Keratinocyte (primary cell): ENCODE results near the gene SMC3. TPM values are rescaled to one million over a fixed set of nuclear protein-coding genes. Genes with fewer than 3 reads are reported as not detected.
A peak's percentile ranks its signal among the peaks of the same experiment; 100 is the strongest.
"Not testable (repeated sequence)": the region's sequence is repeated elsewhere in the genome, so short reads cannot be mapped to it uniquely, and the experiment has no call there.

Source experiments
- DNase-seq: peaks from one replicate; pipeline ENCODE4 v3.0.0-alpha.2; 2011; ENCODE audit warnings: low read depth, missing footprints, low spot score
- FAIRE-seq: peaks from 2 replicates; lab custom pipeline; 2011; peaks lifted over from hg19 to GRCh38; lab: Jason Lieb, UNC
- H2AFZ ChIP-seq: 2 replicates; pipeline ENCODE4 v1.6.0; 2012; ENCODE audit warnings: low read length, control low read depth, inconsistent platforms; ENCODE audit not compliant: control insufficient read depth
- H3K27ac ChIP-seq: 2 replicates; pipeline ENCODE4 v1.5.1; 2011; ENCODE audit warnings: low read length; ENCODE audit not compliant: control insufficient read depth, insufficient read depth
- H3K27me3 ChIP-seq: 3 replicates; pipeline ENCODE4 v1.6.0; 2011; ENCODE audit warnings: low read length; ENCODE audit not compliant: control insufficient read depth, insufficient read depth; ENCODE audit errors: extremely low read depth
- H3K36me3 ChIP-seq, 2 experiments: 2 replicates in 1 of 2; 3 replicates in 1 of 2; pipeline ENCODE4 v1.5.1; 2011; ENCODE audit warnings: low read length in 2 of 2, mild to moderate bottlenecking in 1 of 2; ENCODE audit not compliant: control insufficient read depth in 2 of 2, insufficient read depth in 2 of 2; ENCODE audit errors: extremely low read depth in 1 of 2
- H3K4me1 ChIP-seq: 3 replicates; pipeline ENCODE4 v1.5.1; 2011; ENCODE audit warnings: low read length; ENCODE audit not compliant: control insufficient read depth, insufficient read depth; ENCODE audit errors: extremely low read depth
- H3K4me2 ChIP-seq: 3 replicates; pipeline ENCODE4 v1.6.0; 2011; ENCODE audit warnings: low read depth, low read length; ENCODE audit not compliant: control insufficient read depth, insufficient read depth; ENCODE audit errors: extremely low read depth
- H3K4me3 ChIP-seq, 3 experiments: fragments of 200-600 bp in 1 of 3; sonication (generic) in 1 of 3; 2 replicates in 2 of 3; 3 replicates in 1 of 3; pipeline ENCODE4 v1.5.1; 2011 to 2016; ENCODE audit warnings: low read length in 3 of 3, mild to moderate bottlenecking in 3 of 3, control low read depth in 2 of 3, inconsistent platforms in 1 of 3, low read depth in 1 of 3, mixed read lengths in 1 of 3, mixed run types in 1 of 3, moderate library complexity in 1 of 3; ENCODE audit not compliant: control insufficient read depth in 2 of 3, insufficient read depth in 2 of 3; ENCODE audit errors: extremely low read depth in 1 of 3
- H3K79me2 ChIP-seq: 2 replicates; pipeline ENCODE4 v1.6.0; 2012; ENCODE audit warnings: low read length; ENCODE audit not compliant: control insufficient read depth, insufficient read depth
- H3K9ac ChIP-seq: 3 replicates; pipeline ENCODE4 v1.6.0; 2011; ENCODE audit warnings: low read length; ENCODE audit not compliant: control insufficient read depth, insufficient read depth; ENCODE audit errors: extremely low read depth
- H3K9me1 ChIP-seq: 3 replicates; pipeline ENCODE4 v1.6.0; 2011; ENCODE audit warnings: low read length; ENCODE audit not compliant: control insufficient read depth, insufficient read depth; ENCODE audit errors: extremely low read depth
- H3K9me3 ChIP-seq: 2 replicates; pipeline ENCODE4 v1.5.1; 2012; ENCODE audit warnings: low read depth, low read length; ENCODE audit not compliant: control insufficient read depth
- H4K20me1 ChIP-seq: 3 replicates; pipeline ENCODE4 v1.6.0; 2011; ENCODE audit warnings: low read length; ENCODE audit not compliant: control insufficient read depth, insufficient read depth; ENCODE audit errors: extremely low read depth
- CTCF ChIP-seq, 3 experiments: IDR thresholded peaks in 1 of 3; conservative IDR thresholded peaks in 1 of 3; optimal IDR thresholded peaks in 1 of 3; 2 replicates in 2 of 3; 3 replicates in 1 of 3; pipeline versions ENCODE3 to v1.5.1; 2011; ENCODE audit warnings: low read length in 3 of 3, mild to moderate bottlenecking in 3 of 3, moderate library complexity in 2 of 3, control low read depth in 1 of 3, inconsistent platforms in 1 of 3; ENCODE audit not compliant: insufficient read depth in 2 of 3; ENCODE audit errors: extremely low read depth in 1 of 3
- EZH2 ChIP-seq: IDR thresholded peaks from one replicate; pipeline ENCODE4 v1.6.1; 2012; ENCODE audit warnings: inconsistent platforms, mild to moderate bottlenecking, low read length, moderate library complexity
- dilution Hi-C: fragments of 300-500 bp; cut with MboI; formaldehyde crosslinking; loops from one replicate; pipeline ENCODE4 v1.7.0; 2020; ENCODE audit warnings: low sequenced_read_pairs; ENCODE audit not compliant: extremely low pct_ligation_motif_present
- polyA plus RNA-seq, 5 experiments: library from polyadenylated mRNA; depleted of rRNA in 3 of 5; stranded (reverse) in 3 of 5; stranded (forward) in 1 of 5; unstranded in 1 of 5; fragments of >200 nt; gene quantifications; 1 replicate in 1 of 5; 2 replicates in 3 of 5; 3 replicates in 1 of 5; pipeline versions ENCODE4 v1.2.1 to v1.2.3, GENCODE V29; 2011 to 2012; ENCODE audit warnings: missing spikeins in 2 of 5, low read depth in 1 of 5, low replicate concordance in 1 of 5

The SMC3 gene
- polyA plus RNA-seq, 1 donor (not counting 4 experiments of a cell fraction or from before 2014, with no cell fraction given) = 16.3 TPM

GRCh38 chr10:110527731-110528171, 39.7 kb upstream of the SMC3 start:
- Histone ChIP-seq H4K20me1 (no peaks in the 10 kb centered on the region), H3K36me3 (no peaks in the 10 kb centered on the region), H3K4me2 (no peak overlapping the region), H3K9me3 (no peaks in the 10 kb centered on the region), H3K4me3 (no peak overlapping the region), H3K4me1 (peaks cover 51% of the 10 kb centered on the region), H3K9ac (no peak overlapping the region), H3K27ac (no peak overlapping the region), H3K9me1 (peaks cover 2% of the 10 kb centered on the region), H2AFZ (no peak overlapping the region), H3K79me2 (no peaks in the 10 kb centered on the region), H3K27me3 (no peaks in the 10 kb centered on the region)
- no peak for DNase-seq
- TF ChIP-seq CTCF (optimal IDR thresholded peaks at IDR 0.05 in 1 of 3, IDR thresholded peaks at IDR 0.05 in 1 of 3, conservative IDR thresholded peaks at IDR 0.05 in 1 of 3; ENCODE audit: extremely low read depth in 1 of 3, insufficient read depth in 2 of 3, low read length in 3 of 3) (no peak), EZH2 (no peak)
- FAIRE-seq = no peak
- dilution Hi-C loops = no loop called here

GRCh38 chr10:110528224-110528996, 39.1 kb upstream of the SMC3 start:
- no peaks in the 10 kb centered on the region for H3K27me3 ChIP-seq
- H3K79me2 ChIP-seq = no peaks in the 10 kb centered on the region
- H3K9me3 ChIP-seq = no peaks in the 10 kb centered on the region
- dilution Hi-C loops = no loop called here
- H3K4me2 ChIP-seq = no peak overlapping the region
- FAIRE-seq (no peak), DNase-seq (no peak)
- H3K4me3 ChIP-seq = no peak overlapping the region
- H3K9ac ChIP-seq = no peak overlapping the region
- H3K36me3 ChIP-seq = no peaks in the 10 kb centered on the region
- peaks cover 2% of the 10 kb centered on the region for H3K9me1 ChIP-seq
- H3K27ac ChIP-seq = peak overlapping the region; percentile 26
- peaks cover 51% of the 10 kb centered on the region for H3K4me1 ChIP-seq
- TF ChIP-seq EZH2 (no peak), CTCF (optimal IDR thresholded peaks at IDR 0.05 in 1 of 3, IDR thresholded peaks at IDR 0.05 in 1 of 3, conservative IDR thresholded peaks at IDR 0.05 in 1 of 3; ENCODE audit: extremely low read depth in 1 of 3, insufficient read depth in 2 of 3, low read length in 3 of 3) (no peak)
- no peaks in the 10 kb centered on the region for H4K20me1 ChIP-seq
- no peak overlapping the region for H2AFZ ChIP-seq

DNA sequence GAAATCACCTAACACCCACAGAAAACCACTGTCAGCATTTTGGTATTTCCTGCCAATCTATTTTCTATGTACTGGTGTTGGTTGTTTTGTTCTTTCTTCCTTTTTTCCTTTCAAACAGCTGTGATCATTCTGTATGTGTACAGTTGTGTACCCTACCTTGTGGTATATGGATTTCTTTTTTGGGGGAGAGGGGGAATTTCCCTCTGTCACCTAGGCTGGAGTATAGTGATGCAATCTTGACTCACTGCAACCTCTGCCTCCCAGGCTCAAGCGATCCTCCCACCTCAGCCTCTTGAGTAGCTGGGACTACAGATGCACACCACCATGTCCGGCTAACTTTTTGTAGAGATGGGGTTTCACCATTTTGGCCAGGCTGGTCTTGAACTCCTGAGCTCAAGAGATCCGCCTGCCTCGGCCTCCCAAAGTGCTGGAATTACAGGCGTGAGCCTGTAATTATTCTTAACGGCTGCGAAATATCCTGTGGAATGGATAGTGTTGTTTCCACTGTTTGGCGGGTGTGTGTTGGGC, 38.4 kb upstream of the SMC3 start:
- H3K36me3 ChIP-seq, dilution Hi-C loops, DNase-seq, H3K79me2 ChIP-seq, H3K27me3 ChIP-seq, H3K4me3 ChIP-seq, H2AFZ ChIP-seq, FAIRE-seq, H3K27ac ChIP-seq, H3K9me1 ChIP-seq, H3K9ac ChIP-seq, H4K20me1 ChIP-seq, H3K9me3 ChIP-seq: not testable (repeated sequence)
- Histone ChIP-seq H3K4me1 (peaks cover 51% of the 10 kb centered on the region), H3K4me2 (peak overlapping the region; percentile 4)
